Frontal cortex (tissue), 4 donors: ENCODE results near the gene ZNRF1. TPM values are rescaled to one million over a fixed set of nuclear protein-coding genes. Genes with fewer than 3 reads are reported as not detected.

Source experiments
- DNase-seq, 2 donors: peaks; one replicate each; pipeline ENCODE4 v3.0.0; 2012; ENCODE audit warnings: low spot score in 2 of 2
- FAIRE-seq: peaks from 2 replicates; lab custom pipeline; 2012; peaks lifted over from hg19 to GRCh38; lab: Jason Lieb, UNC
- total RNA-seq: library from RNA; depleted of rRNA; stranded (reverse); fragments of >200 nt; gene quantifications from one replicate; pipeline ENCODE4 v1.2.3, GENCODE V29; 2014
- donor health status: control.
- donor health status: control.
- donor health status: control.

The ZNRF1 gene
- total RNA-seq, 1 donor from 2014 or later: 19.2 TPM

GRCh38 chr16:75052481-75053202, 53.8 kb downstream of the ZNRF1 start:
- no peak for FAIRE-seq
- DNase-seq: no peak

DNA sequence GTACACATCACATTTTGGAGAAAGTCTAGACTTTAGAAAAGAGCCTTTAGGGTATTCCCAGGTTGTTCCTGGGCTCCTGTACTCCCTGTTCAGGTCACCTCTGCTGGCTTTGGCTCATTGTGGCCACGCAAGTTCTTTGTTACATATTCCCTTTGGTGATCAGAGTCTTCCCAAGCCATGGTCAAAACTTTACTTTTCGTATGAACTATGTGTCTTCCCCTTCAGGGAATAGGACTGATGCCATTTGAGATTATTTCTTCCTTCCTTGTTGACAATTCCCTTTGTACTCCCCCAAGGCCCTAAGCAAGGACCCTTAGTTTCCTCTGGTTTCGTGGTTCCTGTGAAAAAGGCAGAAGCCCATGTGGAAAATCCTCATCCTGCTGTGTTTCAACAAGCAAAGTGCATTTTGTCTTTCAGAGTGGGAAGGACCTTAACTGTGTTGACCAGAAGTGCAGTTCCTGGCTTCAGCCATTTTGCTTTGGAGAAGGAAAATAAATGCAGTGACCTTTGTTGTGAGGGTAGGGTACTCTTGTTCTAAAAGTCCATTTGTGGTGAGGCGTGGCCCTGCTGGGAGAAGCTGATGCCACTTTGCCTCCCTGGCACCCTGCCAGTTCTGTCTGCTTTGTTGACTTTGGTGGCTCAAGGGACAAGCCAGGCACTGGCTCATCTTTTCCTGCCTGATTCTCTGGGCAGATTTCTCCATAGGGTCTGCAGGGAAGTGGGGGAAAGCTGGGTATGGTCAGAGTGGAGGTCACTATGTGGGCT, 55.1 kb downstream of the ZNRF1 start:
- FAIRE-seq (no peak), DNase-seq (peak in 1 of 2 donors; percentile 14)

GRCh38 chr16:75054556-75054947, 55.7 kb downstream of the ZNRF1 start:
- DNase-seq (no peak), FAIRE-seq (no peak)

GRCh38 chr16:75058806-75059205, 60.0 kb downstream of the ZNRF1 start:
- FAIRE-seq (no peak), DNase-seq (no peak)

DNA sequence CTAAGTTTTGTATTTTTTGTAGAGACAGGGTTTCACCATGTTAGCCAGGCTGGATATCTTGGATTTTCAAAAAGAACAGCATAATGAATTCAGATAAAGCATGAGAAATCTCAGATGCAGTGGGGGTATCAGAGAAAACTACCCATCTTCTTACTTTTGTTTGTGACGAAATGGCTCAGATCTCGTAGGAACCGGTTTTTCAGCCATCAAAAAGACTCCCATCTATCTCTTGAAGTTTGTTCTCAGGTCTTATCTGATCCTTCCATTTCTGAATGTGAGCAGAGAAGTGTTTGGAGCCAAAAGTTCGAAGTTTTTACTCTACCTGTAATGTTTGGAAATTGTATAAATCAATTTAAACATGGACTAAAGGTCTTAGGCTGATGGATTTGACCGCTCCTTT, 60.6 kb downstream of the ZNRF1 start:
- no peak for FAIRE-seq
- no peak for DNase-seq

GRCh38 chr16:75060723-75061122, 61.9 kb downstream of the ZNRF1 start:
- FAIRE-seq (no peak), DNase-seq (no peak)

- no peak for DNase-seq
- FAIRE-seq: no peak
These were observed 62.8 kb downstream of the ZNRF1 start for GRCh38 chr16:75061669-75062068.

DNA sequence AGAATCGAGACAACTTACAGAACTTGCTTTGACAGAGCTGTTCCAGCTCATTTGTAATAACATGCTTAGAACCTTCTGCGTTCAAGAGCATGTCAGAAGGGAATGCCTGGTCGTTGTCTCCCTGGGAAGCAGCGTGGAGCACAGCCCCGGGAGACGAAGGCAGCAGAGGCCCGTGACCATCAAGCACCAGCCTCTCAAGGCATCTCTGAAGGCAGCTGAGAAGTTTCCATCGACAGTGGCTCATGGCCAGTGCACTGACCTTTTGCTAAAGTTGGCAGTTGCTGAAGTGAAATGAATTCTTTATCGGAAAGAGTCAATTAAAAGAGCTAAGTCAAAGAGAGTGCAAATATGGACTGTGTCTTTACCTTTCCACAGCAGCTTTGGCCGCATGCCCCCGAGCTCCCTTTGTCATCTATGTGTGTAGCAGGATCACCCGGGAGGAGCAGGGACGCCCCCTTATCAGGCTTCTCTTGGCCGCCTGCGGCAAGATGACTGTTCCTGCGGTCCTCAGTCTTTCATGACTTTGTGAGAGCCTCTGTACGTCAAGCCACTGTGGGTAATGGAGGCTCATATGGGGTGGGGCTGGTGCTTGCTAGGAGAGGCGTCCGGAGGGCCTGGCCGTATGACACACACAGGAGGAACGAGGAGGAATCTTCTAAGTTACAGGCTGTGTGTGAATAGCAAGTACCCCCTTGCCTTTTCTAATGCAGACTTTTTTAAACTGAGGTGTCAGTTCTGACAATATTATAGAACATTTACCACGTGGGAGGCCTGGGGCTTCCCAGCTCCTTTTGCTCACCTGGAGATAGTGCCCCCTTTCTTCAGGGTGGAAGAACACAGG, 63.5 kb downstream of the ZNRF1 start:
- DNase-seq (no peak), FAIRE-seq (no peak)

DNA sequence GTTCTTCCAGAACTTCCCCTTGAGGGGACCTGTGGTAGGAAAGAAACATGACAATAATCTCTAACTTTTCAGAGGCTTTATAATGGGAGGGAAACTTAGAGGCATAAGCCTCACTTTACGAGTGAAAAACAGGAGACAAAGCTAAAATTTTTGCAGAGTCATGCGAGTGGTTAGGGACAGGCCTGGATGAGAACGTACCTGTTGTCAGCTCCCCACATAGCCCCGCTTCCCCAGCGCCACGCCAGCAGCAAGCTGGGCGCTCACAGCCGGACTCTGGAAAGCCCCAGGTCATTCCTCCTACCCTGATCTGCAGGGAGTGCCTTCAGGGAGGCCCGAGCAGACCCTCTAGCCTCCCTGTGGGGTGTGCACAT, 64.1 kb downstream of the ZNRF1 start:
- no peak for DNase-seq
- FAIRE-seq: no peak

DNA sequence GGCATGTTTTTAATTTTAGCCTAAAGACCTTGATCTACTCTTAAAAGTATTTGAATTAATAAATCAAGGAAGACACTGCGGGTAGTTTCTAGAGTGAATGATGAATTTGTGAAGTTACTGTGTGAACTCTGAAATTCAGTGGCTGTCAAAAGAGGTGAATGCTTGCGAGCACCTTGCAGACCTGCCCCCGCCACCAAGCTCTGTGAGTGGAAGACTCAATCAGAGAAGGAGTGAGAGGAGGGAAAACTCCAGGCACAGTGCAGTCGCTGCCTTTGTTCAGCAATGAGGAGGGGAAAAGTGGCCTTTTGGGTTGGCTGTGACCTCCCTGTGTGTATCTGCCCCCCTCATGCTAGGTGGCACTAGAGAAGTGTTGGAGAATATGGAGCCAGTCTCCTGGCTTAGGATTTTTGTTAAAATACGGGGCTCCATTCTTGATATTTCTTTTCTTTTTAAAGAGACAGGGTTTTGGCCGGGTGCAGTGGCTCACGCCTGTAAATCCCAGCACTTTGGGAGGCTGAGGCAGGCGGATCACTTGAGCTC, 64.8 kb downstream of the ZNRF1 start:
- FAIRE-seq: no peak
- no peak for DNase-seq

- FAIRE-seq (no peak), DNase-seq (no peak)
These were observed 65.8 kb downstream of the ZNRF1 start for GRCh38 chr16:75064403-75065148.

- DNase-seq (no peak), FAIRE-seq (no peak)
These were observed 66.3 kb downstream of the ZNRF1 start for GRCh38 chr16:75065149-75065505.

GRCh38 chr16:75065521-75066149, 66.8 kb downstream of the ZNRF1 start:
- FAIRE-seq (no peak), DNase-seq (no peak)

- DNase-seq (no peak), FAIRE-seq (no peak)
These were observed 68.1 kb downstream of the ZNRF1 start for GRCh38 chr16:75066861-75067447.

DNA sequence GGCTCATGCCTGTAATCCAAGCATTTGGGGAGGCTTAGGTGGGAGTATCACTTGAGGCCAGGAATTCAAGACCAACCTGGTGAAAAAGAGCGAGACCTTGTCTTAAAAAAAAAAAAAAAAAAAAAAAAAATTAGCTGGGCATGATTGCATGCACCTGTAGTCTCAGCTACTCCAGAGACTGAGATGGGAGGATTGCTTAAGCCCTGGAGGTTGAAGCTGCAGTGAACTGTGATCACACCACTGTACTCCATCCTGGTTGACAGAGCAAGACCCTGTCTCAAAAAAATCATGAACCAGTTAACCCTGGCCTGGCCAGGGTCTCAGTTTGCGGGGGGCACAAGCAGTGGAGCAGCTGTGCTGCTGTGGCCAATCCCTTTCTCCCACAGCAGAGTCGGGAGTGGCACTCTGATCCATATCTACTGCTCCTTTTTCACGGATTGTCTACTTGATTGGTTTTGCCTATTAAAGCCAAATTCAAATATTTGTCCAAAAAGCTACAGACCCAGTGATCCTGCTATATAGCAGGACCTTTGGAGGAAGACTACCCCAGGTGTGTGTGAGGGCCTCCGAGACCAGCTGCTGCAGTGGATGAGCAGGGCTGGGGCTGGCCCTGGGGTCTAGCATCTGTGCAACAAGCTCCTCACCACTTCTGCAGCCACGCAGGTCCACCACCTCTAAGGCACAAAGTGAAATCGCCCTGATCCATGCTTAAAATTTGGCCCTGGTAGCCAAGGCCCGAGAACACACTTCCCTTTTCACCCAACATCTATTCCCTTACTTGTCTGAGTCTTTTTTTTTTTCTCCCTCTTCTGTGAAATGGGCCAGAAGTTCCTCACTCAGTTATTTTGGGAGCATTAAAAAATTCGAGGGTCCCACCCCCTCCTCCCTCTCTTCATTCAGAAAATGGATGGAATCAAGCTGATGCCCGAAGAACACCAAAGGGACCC, 69.5 kb downstream of the ZNRF1 start:
- FAIRE-seq (no peak), DNase-seq (no peak)

- no peak for FAIRE-seq
- peak in 1 of 2 donors; percentile 31 for DNase-seq
These were observed 71.4 kb downstream of the ZNRF1 start for GRCh38 chr16:75070012-75070841.

GRCh38 chr16:75071621-75072020, 72.8 kb downstream of the ZNRF1 start:
- no peak for FAIRE-seq
- no peak for DNase-seq
